GM23248 (cell line): ENCODE data around the gene ZNF831. TPM values are rescaled to one million over a fixed set of nuclear protein-coding genes. Genes with fewer than 3 reads are reported as not detected.

Source experiments
- DNase-seq: peaks from one replicate; pipeline ENCODE4 v3.0.0-alpha.2; 2015
- H2AFZ ChIP-seq: fragments of 200-600 bp; sonication (generic); 2 replicates; pipeline ENCODE4 v1.6.1; 2016; ENCODE audit warnings: antibody characterized with exemption
- H3F3A ChIP-seq: fragments of 200-600 bp; sonication (generic); 2 replicates; pipeline ENCODE4 v1.6.1; 2016; ENCODE audit warnings: mild to moderate bottlenecking, antibody characterized with exemption, mixed run types; ENCODE audit not compliant: insufficient read depth
- H3K27ac ChIP-seq: fragments of 200-600 bp; sonication (generic); 2 replicates; pipeline ENCODE4 v1.5.1; 2016; ENCODE audit warnings: mild to moderate bottlenecking
- H3K27me3 ChIP-seq: fragments of 200-600 bp; sonication (generic); replicated peaks from 2 replicates; pipeline ENCODE4 v1.6.1; 2016; ENCODE audit warnings: mild to moderate bottlenecking; ENCODE audit not compliant: insufficient read depth
- H3K36me3 ChIP-seq: fragments of 200-600 bp; sonication (generic); 2 replicates; pipeline ENCODE4 v1.6.1; 2016; ENCODE audit warnings: low read depth, mild to moderate bottlenecking
- H3K4me1 ChIP-seq: fragments of 200-600 bp; sonication (generic); 2 replicates; pipeline ENCODE4 v1.6.1; 2016; ENCODE audit warnings: mild to moderate bottlenecking; ENCODE audit not compliant: insufficient read depth
- H3K4me2 ChIP-seq: fragments of 200-600 bp; sonication (generic); one replicate; pipeline ENCODE4 v1.6.1; 2016; ENCODE audit warnings: mild to moderate bottlenecking; ENCODE audit not compliant: unreplicated experiment
- H3K4me3 ChIP-seq: fragments of 200-600 bp; sonication (generic); 2 replicates; pipeline ENCODE4 v1.5.1; 2016; ENCODE audit warnings: mild to moderate bottlenecking
- H3K79me2 ChIP-seq: fragments of 200-600 bp; sonication (generic); 2 replicates; pipeline ENCODE4 v1.6.1; 2016; ENCODE audit warnings: mild to moderate bottlenecking; ENCODE audit not compliant: insufficient read depth
- H3K9ac ChIP-seq: fragments of 200-600 bp; sonication (generic); 2 replicates; pipeline ENCODE4 v1.6.1; 2016; ENCODE audit warnings: mild to moderate bottlenecking
- H3K9me2 ChIP-seq: fragments of 200-600 bp; sonication (generic); 2 replicates; pipeline ENCODE4 v1.6.1; 2016; ENCODE audit warnings: mixed run types, mild to moderate bottlenecking, moderate library complexity; ENCODE audit not compliant: insufficient read depth
- H3K9me3 ChIP-seq: fragments of 200-600 bp; sonication (generic); one replicate; pipeline ENCODE4 v1.6.1; 2017; ENCODE audit warnings: low read depth
- H4K20me1 ChIP-seq: fragments of 200-600 bp; sonication (generic); 2 replicates; pipeline ENCODE4 v1.6.0; 2016; ENCODE audit not compliant: insufficient read depth
- EZH2 ChIP-seq: fragments of 200-600 bp; sonication (generic); IDR thresholded peaks from 2 replicates; pipeline ENCODE4 v1.6.1; 2018; ENCODE audit warnings: antibody characterized with exemption, mild to moderate bottlenecking; ENCODE audit not compliant: insufficient read depth, poor library complexity, severe bottlenecking
- EZH2phosphoT487 ChIP-seq: fragments of 200-600 bp; sonication (generic); IDR thresholded peaks from 2 replicates; pipeline ENCODE4 v1.6.1; 2018; ENCODE audit warnings: antibody characterized with exemption, moderate library complexity, mild to moderate bottlenecking, low read depth; ENCODE audit not compliant: insufficient read depth
- WGBS, 2 experiments: methylation state at CpG; one replicate each; pipeline ENCODE4 v1.1.6; 2015 to 2017; ENCODE audit warnings: low lambda C conversion rate in 2 of 2, low coverage in 1 of 2; ENCODE audit errors: missing lambda C conversion rate in 2 of 2; 5-methylcytosine and 5-hydroxymethylcytosine counted together
- in situ Hi-C: fragments of 300-500 bp; cut with MboI; formaldehyde crosslinking; loops from 2 replicates; pipeline ENCODE4 v1.15.0; 2020
- polyA plus RNA-seq: library from polyadenylated mRNA; unstranded; fragments of >200 nt; fragmentation: Nextera tagmentation; extraction: Ambion mirVana; gene quantifications from 2 replicates; pipeline ENCODE4 v1.2.1, GENCODE V29; 2016
- total RNA-seq: library from RNA; depleted of rRNA; stranded (reverse); fragments of >200 nt; shearing (Covaris generic); gene quantifications from 2 replicates; pipeline ENCODE4 v1.2.3, GENCODE V29; 2014

ZNF831 gene
- total and polyA plus RNA-seq, 2 experiments from 2014 or later: not detected

DNA sequence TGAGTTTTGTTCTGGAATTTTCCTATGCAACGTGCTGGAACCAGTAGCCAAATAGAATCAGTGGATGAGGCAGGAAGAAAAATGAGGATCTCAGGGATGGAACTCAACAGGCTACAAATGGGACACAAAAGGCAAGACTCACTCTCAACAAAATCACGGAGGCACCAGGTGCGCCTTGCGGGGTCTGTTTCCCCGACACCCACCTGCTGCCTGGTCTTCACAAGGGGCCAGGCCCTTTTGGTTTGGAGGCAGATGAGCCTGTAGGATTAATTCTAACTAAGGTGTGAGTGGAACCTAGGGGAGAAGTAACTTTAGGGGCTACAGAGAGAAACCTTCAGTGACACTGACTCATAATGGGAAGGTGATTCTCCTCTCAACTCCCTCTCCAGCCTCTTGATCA lies 56.5 kb downstream of the ZNF831 start:
- Histone ChIP-seq H2AFZ (no peak overlapping the region), H3K4me2 (no peak overlapping the region), H3K27me3 (peaks cover 49% of the 10 kb centered on the region), H3K4me1 (peaks cover 5% of the 10 kb centered on the region), H3K9me2 (no peaks in the 10 kb centered on the region), H3K9me3 (no peaks in the 10 kb centered on the region), H3K79me2 (no peaks in the 10 kb centered on the region), H3K9ac (no peak overlapping the region), H3K36me3 (no peaks in the 10 kb centered on the region), H3K27ac (no peak overlapping the region), H3K4me3 (no peak overlapping the region), H4K20me1 (no peaks in the 10 kb centered on the region), H3F3A (no peaks in the 10 kb centered on the region)
- 83 to 86% methylated on average over 5 of the region's 5 CpGs for WGBS, 2 experiments
- no peak for DNase-seq
- TF ChIP-seq EZH2phosphoT487: no peak
- in situ Hi-C loops: no loop called here

DNA sequence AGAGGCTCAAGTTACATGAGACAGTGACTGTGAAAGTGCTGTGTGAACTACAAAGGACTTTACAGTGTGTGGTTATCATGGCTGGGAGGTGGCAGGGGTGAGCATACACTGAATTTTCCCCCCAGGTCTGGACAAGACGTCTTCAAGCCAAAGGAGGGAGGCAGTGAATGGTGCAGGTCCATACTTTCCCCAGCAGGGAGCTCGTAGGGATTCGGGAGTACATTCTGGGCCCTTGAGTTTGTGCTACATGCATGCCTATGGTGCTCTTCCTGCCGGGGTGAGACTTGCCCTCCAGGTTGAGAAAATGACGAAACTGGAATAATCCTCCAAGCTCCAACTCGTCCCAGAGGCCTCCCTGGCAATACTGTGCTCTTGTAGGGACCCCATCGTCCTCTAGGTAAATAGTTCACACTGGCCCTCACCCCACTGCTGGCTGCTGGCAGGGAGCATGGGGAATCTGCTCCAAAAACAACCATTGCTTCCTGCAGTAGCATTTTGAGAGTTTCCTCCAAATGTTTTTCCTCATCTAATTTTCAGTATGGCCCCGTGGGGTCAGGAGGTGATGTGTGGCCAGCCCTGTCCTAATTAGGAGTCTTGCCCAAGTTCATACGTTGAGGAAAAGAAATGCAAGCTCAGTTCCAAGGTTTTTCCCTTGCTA lies 57.6 kb downstream of the ZNF831 start:
- H3K36me3 ChIP-seq: no peaks in the 10 kb centered on the region
- H3K9me3 ChIP-seq: no peaks in the 10 kb centered on the region
- H3K9me2 ChIP-seq: no peaks in the 10 kb centered on the region
- no peak overlapping the region for H3K9ac ChIP-seq
- no peak overlapping the region for H3K27ac ChIP-seq
- peaks cover 55% of the 10 kb centered on the region for H3K27me3 ChIP-seq
- peaks cover 5% of the 10 kb centered on the region for H3K4me1 ChIP-seq
- no peak for TF ChIP-seq EZH2phosphoT487
- no peak for TF ChIP-seq EZH2
- H3K79me2 ChIP-seq: no peaks in the 10 kb centered on the region
- no peaks in the 10 kb centered on the region for H4K20me1 ChIP-seq
- H2AFZ ChIP-seq: peak overlapping the region; percentile 94
- in situ Hi-C loops: no loop called here
- H3K4me3 ChIP-seq: no peak overlapping the region
- DNase-seq: peak; percentile 28
- H3K4me2 ChIP-seq: peak overlapping the region; percentile 88
- no peaks in the 10 kb centered on the region for H3F3A ChIP-seq
- WGBS, 2 experiments: 29 to 33% methylated on average over 9 of the region's 9 CpGs

DNA sequence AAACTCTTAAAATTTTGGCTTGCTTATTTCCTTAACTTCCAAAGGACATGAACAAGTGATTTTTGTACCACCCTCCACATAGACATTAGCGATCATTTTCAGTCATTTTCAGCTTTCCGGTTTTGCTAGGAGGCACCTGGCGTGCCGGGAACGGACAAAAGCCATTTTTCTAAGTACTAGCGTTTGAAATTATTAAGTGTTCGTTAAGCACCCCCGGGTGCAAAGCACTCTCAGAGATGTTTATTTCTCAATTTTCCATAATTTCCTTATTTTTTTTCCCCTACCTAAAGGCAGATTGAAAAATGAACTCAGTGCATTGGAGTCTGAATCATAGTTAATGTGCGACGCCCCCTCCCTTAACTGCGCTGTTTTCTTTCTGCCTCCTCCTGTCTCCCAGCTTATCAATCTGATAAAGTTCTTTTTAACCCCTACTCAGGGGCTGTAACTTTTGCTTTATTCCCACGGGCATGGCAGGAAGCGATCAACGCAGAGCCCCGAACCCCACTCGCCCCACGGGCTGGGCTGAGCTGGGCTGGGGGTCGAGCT lies 58.2 kb downstream of the ZNF831 start:
- H4K20me1 ChIP-seq: no peaks in the 10 kb centered on the region
- H3K9ac ChIP-seq: peak overlapping the region; percentile 70
- no peaks in the 10 kb centered on the region for H3K9me3 ChIP-seq
- peaks cover 58% of the 10 kb centered on the region for H3K27me3 ChIP-seq
- no peaks in the 10 kb centered on the region for H3K9me2 ChIP-seq
- TF ChIP-seq EZH2phosphoT487 (no peak), EZH2 (no peak)
- WGBS, 2 experiments: 1% methylated on average over 18 of the region's 18 CpGs
- H3K79me2 ChIP-seq: no peaks in the 10 kb centered on the region
- H3K4me3 ChIP-seq: peak overlapping the region; percentile 75
- H2AFZ ChIP-seq: peak overlapping the region; percentile 94
- peak overlapping the region; percentile 88 for H3K4me2 ChIP-seq
- DNase-seq: peak; percentile 10
- H3K27ac ChIP-seq: no peak overlapping the region
- H3F3A ChIP-seq: no peaks in the 10 kb centered on the region
- no peaks in the 10 kb centered on the region for H3K36me3 ChIP-seq
- H3K4me1 ChIP-seq: peaks cover 5% of the 10 kb centered on the region
- in situ Hi-C loops: no loop called here

DNA sequence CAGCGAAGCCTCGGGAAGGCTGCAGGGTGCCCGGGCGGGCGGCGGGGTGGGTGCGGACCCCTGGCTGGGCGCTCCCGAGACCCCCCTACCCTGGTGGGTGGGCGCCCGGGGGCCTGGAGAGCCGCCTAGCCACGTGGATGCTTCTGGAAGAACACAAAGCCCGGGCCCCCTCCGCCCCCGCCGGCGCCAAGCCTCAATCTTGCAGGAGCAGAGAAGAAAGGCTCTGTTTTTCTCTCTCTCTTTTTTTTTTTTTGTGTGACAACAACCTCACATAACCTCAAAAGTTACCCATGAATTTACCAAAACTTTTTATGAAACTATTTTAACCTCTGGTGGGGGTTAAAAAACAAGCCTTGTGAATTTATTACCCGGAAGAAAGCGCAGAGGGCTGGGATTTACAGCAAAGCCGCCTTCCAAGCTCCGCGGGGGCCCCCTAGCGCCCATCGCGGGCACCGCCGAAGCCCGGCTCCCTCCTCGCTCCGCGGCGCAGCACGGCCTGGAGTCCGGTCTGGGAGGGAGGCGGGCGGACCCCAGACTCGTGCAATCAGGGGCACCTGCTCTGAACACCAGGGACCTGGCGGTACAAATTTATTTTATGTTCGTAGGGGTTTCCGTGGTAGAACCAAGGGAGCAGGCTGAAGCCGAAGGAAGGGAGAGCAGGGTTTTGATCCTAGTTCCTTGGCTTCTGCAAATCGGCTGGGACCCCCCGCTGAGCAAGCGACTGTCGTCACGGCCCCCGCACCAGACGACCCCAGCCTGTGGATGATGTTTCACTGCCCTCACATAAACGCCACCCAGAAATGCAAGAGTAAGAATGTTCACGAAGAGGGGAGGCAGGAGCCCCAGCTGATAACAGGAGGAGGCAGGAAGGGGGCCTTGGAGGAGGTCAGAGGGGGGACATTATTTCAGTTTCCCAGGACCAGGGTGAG lies 58.9 kb downstream of the ZNF831 start:
- Histone ChIP-seq H3K4me2 (peak overlapping the region; percentile 88), H3K79me2 (no peaks in the 10 kb centered on the region), H3K27me3 (peaks cover 65% of the 10 kb centered on the region), H3K4me1 (peaks cover 5% of the 10 kb centered on the region), H3K4me3 (peak overlapping the region; percentile 75), H4K20me1 (no peaks in the 10 kb centered on the region), H3K9me2 (no peaks in the 10 kb centered on the region), H3K9me3 (no peaks in the 10 kb centered on the region), H3F3A (no peaks in the 10 kb centered on the region), H3K9ac (peak overlapping the region; percentile 70), H3K36me3 (no peaks in the 10 kb centered on the region), H2AFZ (peak overlapping the region; percentile 94), H3K27ac (no peak overlapping the region)
- 4% methylated on average over 36 to 47 of the region's 51 CpGs for WGBS, 2 experiments
- in situ Hi-C loops: no loop called here
- DNase-seq: peak; percentile 86
- peak; percentile 76 for TF ChIP-seq EZH2
- no peak for TF ChIP-seq EZH2phosphoT487
